NB4 (cell line): ENCODE data around the gene WDR45.

Experiments used
- DNase-seq: peaks from one replicate; pipeline ENCODE4 v3.0.0; 2010; ENCODE audit warnings: low read depth
- H3K4me3 ChIP-seq: one replicate; pipeline ENCODE4 v1.5.1; 2011; ENCODE audit warnings: mild to moderate bottlenecking, low read depth, low read length, moderate library complexity
- CTCF ChIP-seq: IDR thresholded peaks from one replicate; pipeline ENCODE4 v1.5.1; 2012; ENCODE audit warnings: low read depth, low read length
- MAX ChIP-seq: IDR thresholded peaks from 2 replicates; pipeline ENCODE4 v1.6.1; 2011; ENCODE audit warnings: low read depth, low read length
- MYC ChIP-seq: IDR thresholded peaks from 2 replicates; pipeline ENCODE4 v1.6.1; 2011; ENCODE audit warnings: low read depth, low read length
- POLR2A ChIP-seq: IDR thresholded peaks from 2 replicates; pipeline ENCODE4 v1.6.1; 2011; ENCODE audit warnings: mild to moderate bottlenecking; ENCODE audit not compliant: insufficient read length; ENCODE audit errors: extremely low read depth

The WDR45 gene

GRCh38 chrX:49106296-49106695 is 26.6 kb upstream of the WDR45 start:
- DNase-seq = no peak
- no peak for TF ChIP-seq POLR2A
- H3K4me3 ChIP-seq = no peak overlapping the region

- no peak for DNase-seq
- no peak for TF ChIP-seq MAX
- TF ChIP-seq CTCF = no peak
- TF ChIP-seq POLR2A = no peak
- no peak for TF ChIP-seq MYC
- H3K4me3 ChIP-seq = no peak overlapping the region
Measured at GRCh38 chrX:49103637-49104036, 23.9 kb upstream of the WDR45 start.

- no peak overlapping the region for H3K4me3 ChIP-seq
- DNase-seq = no peak
Measured at GRCh38 chrX:49102190-49102589, 22.5 kb upstream of the WDR45 start.

GRCh38 chrX:49101629-49101984 is 21.9 kb upstream of the WDR45 start:
- peak overlapping the region; percentile 91 for H3K4me3 ChIP-seq
- DNase-seq = no peak
- TF ChIP-seq POLR2A (no peak), MYC (no peak), CTCF (no peak), MAX (no peak)

More at GRCh38 chrX:49102190-49102589, 22.5 kb upstream of the WDR45 start:
- TF ChIP-seq POLR2A = no peak
- TF ChIP-seq MYC = no peak
- TF ChIP-seq MAX = no peak
- no peak for TF ChIP-seq CTCF

GRCh38 chrX:49100704-49101628 is 21.3 kb upstream of the WDR45 start:
- TF ChIP-seq MAX (peak; percentile 44; the same call in 1 of the 2 replicates), MYC (peak; percentile 64), POLR2A (peak; percentile 87), CTCF (no peak)
- peak overlapping the region; percentile 91 for H3K4me3 ChIP-seq
- peak; percentile 97 for DNase-seq

GRCh38 chrX:49096419-49096818 is 16.7 kb upstream of the WDR45 start:
- no peak for DNase-seq
- H3K4me3 ChIP-seq = no peak overlapping the region
- TF ChIP-seq MYC (no peak), MAX (no peak), POLR2A (no peak), CTCF (no peak)
